AG10803 (cell line): ENCODE data around the gene DCAF17.

Experiments
- DNase-seq: peaks from one replicate; pipeline ENCODE4 v3.0.0; 2010; ENCODE audit warnings: low read depth
- H3K4me3 ChIP-seq: 2 replicates; pipeline ENCODE4 v1.5.1; 2011; ENCODE audit warnings: mild to moderate bottlenecking, low read length, control low read depth
- CTCF ChIP-seq: conservative IDR thresholded peaks from 2 replicates; pipeline ENCODE4 v1.5.1; 2011; ENCODE audit warnings: mild to moderate bottlenecking, low read length, control low read depth, inconsistent platforms

DCAF17 gene

GRCh38 chr2:171521361-171522051 is 87.5 kb downstream of the DCAF17 start:
- H3K4me3 ChIP-seq, result peak overlapping the region; percentile 94
- TF ChIP-seq CTCF, result no peak
- DNase-seq, result no peak

- peak; percentile 20; the same call in 1 of the 2 replicates for TF ChIP-seq CTCF
- peak; percentile 92 for DNase-seq
- H3K4me3 ChIP-seq, result peak within 1 kb of the TSS; percentile 94
Observed at GRCh38 chr2:171522052-171522787, 88.2 kb downstream of the DCAF17 start, which contains the start of gene CYBRD1. TSS of gene CYBRD1 (plus strand) at chr2:171522474. CDS start at chr2:171522546, 72 bp downstream.

GRCh38 chr2:171522788-171523087 is 88.7 kb downstream of the DCAF17 start:
- H3K4me3 ChIP-seq, result peak overlapping the region; percentile 94
- DNase-seq, result no peak
- no peak for TF ChIP-seq CTCF

- TF ChIP-seq CTCF, result no peak
Observed at GRCh38 chr2:171523088-171524017, 89.3 kb downstream of the DCAF17 start.

GRCh38 chr2:171524018-171524401 is 90.0 kb downstream of the DCAF17 start:
- TF ChIP-seq CTCF, result no peak
- peak; percentile 75 for DNase-seq
- peak overlapping the region; percentile 94 for H3K4me3 ChIP-seq

More at GRCh38 chr2:171523088-171524017, 89.3 kb downstream of the DCAF17 start:
- DNase-seq, result peak; percentile 77
- H3K4me3 ChIP-seq, result peak overlapping the region; percentile 94

GRCh38 chr2:171529914-171530313 is 95.9 kb downstream of the DCAF17 start:
- H3K4me3 ChIP-seq, result no peak overlapping the region
- DNase-seq, result no peak
- TF ChIP-seq CTCF, result peak; percentile 54
